ENCODE data around the gene PA2G4.

- TF ChIP-seq CTCF (IDR thresholded peaks at IDR 0.05) (no peak), POLR2AphosphoS5 (IDR thresholded peaks at IDR 0.05; ENCODE audit: low read depth, low read length) (no peak), REST (IDR thresholded peaks at IDR 0.05; ENCODE audit: insufficient read depth in 1 of 2, low read depth in 2 of 2, low read length in 1 of 2) (no peak), TCF7L2 (IDR thresholded peaks at IDR 0.05; ENCODE audit: low read depth, low read length) (no peak)
Measured at GRCh38 chr12:56071648-56072047, 32.7 kb upstream of the PA2G4 start.
